ENCODE results near the gene PHF23.

Gene PHF23

DNA sequence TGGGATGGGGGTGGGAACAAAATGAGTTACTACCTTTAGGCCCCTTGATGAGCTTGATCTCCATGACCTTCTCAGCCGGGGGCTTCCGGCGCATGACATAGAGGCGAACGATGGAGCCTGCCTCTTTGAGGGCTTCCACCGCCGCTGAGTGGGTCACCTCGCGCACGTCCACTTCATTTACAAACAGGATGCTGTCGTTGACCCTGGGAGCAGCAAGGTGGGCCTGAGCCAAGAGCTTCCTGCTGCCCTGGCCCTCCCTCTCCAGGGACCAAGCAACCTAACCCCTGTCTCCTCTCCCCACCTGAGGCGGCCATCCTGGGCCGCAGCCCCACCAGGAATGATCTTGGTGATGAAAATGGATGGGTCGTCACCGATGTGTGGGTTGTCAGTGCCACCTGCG, 35.9 kb downstream of the PHF23 start:
- no peak for DNase-seq (ENCODE audit: low read depth)

DNA sequence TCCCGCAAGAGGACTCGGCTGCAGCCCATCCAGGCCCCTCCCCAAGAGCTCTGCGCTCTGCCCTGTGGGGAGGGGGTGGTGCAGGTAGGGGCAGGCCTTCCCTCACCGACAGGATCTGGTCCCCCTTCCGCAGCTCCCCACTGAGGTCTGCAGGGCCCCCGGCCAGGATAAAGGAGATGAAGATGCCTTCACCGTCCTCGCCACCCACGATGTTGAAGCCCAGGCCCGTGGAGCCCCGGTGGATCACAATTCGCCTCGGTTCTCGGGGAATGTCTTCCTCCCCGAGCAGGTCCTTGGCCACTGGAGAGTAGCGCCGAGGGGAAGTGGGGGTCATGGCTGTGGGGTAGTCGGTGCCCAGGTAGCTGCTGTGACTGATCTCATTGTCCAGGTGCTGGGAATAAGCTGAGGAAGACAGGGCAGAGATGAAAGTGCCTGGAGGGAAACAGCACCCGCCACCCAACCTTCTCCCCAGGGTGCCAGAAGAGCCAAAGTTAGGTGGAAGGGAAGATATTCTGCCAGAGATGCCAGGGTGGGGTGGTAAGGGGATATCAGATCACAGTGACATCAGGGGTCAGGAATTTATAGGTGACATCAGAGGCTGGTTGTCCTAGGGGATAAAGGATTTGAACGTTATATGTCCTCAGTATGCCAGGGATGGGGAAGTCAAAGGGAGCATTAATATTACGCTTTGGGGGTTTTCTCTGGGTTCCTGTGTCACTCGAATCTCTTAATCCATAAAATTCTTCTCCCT, 42.4 kb downstream of the PHF23 start:
- DNase-seq (ENCODE audit: low read depth) = no peak

DNA sequence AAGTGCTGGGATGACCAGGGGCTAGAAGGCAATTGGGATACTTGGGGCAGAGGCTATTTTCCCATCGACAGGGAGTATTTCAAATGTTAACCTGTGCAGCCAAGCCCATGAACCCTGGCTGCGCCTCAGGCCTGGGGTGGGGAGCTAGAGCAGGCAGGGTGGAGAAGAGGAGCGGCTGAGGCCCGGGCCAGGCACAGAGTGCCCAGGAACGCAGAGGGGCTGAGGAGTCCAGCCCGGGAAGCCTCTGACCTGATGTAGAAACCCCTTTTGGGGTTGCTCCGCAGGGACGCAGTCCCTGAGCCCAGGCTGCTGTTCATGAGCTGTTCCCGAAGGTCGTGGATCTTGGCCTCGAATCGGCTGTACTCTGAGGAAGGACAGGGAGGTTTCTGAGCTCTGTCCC, 43.3 kb downstream of the PHF23 start:
- no peak for DNase-seq (ENCODE audit: low read depth)

DNA sequence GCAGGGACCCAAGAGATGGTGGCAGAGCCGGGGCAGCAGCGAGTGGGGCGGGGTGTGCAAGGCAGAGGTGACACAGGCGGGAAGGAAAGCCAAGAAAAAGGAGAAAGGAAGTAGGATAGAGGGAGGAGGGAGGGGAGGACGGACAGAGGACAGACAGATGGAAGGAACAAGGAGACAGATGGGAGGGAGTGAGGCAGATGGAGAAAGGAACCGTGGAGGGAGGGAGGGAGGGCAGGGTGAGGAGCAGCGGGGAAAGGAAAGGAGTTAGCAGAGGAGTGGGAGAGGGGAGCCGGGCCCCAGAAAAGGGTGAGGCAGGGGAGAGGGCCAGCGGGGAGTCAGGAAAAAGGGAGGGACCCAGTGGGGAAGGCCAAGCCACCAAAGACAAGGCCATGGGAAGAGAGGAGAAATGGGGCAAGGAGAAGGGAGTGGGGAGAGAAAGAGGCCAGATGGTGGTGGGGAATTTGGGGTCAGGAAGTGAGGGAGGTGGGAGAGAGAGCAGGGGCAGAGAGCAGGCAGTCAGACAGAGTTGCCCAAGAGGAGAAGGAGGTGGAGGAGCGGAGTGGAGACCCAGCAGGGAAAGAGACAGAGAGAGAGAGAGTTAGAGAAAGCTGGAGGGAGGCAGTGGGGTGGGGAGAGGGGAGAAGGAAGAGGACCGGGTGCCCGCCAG, 46.9 kb downstream of the PHF23 start:
- no peak for DNase-seq (ENCODE audit: low read depth)

DNA sequence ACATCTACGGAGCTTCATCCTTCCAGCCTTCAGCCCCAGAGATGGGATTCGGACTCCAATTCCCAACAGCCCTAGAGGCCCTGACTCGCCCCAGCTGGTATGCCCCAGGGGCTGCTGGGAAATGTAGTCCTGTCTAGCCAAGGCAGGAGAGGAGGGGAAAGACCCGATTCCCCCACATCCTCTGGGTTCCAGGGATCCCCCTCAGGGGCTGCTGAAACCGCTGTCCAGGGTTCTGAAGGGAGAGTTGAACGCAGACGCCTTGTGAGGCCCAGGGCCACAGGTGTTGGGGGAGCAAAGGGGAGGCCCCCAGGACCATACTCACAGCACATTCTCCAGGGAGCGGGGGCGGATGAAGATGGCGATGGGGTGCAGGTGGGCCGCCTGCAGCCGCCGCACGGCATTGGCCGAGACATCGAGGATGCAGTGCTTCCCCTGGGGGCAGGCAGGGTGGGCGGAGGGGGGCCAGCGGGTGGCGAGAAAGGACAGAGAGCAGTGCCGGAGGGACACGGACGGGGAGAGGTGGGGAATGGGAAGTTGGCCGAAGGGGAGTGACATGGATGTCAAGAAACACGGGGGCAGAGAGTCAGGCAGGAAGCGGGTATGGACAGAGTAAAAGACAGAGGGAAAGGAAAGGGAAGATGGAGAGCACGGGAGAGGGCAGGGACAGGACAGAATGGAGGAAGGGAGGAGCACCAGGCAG, 47.5 kb downstream of the PHF23 start:
- no peak for DNase-seq (ENCODE audit: low read depth)

DNA sequence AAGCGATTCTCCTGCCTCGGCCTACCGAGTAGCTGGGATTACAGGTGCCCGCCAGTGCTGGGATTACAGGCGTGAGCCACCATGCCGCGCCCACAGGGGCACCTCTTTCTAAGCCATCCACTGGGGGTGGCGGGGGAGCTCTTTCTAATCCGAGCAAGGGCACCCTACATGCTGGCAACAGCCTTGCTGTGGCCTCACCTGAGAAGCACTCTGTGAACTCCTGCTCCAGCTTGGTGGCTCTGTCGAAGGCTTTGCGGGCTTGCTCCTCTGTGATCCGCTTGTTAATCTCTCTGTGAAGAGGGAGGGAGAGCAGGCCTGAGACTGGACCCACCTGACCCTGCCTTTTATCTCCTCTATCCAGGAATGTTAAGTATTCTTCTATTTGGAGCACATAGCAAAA, 48.2 kb downstream of the PHF23 start:
- DNase-seq (ENCODE audit: low read depth) = no peak

DNA sequence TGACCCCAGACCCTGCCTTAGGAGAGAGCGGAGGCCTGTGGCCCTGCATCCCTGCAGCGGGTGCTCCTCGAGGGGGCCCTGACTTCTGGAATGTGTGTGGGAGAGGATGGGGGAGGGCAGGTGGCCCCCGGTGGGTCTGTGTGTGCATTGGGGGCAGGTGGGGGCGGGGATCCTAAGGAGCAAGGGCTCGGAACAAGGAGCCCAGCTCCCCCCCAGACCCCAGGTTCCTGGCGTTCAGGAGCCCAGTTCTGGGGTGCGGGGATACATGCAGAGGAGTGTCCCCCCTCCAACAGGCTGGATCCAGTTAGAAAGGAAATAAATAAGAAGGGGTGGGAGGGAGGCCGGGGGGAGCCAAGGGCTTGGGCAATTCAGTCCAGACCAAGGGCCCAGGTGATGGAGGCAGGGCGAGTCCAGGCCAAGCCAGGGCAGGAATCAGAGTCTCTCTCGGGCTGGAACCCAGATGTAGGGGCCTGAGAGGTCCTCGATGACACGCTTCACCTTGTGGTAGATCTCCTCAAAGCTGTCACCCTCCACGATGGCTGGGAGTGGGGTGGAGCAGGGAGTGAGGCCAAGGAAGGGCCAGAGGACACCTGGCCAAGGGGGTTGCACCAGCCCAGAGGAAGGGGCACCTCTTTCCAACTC, 48.9 kb downstream of the PHF23 start:
- DNase-seq (ENCODE audit: low read depth) = no peak

DNA sequence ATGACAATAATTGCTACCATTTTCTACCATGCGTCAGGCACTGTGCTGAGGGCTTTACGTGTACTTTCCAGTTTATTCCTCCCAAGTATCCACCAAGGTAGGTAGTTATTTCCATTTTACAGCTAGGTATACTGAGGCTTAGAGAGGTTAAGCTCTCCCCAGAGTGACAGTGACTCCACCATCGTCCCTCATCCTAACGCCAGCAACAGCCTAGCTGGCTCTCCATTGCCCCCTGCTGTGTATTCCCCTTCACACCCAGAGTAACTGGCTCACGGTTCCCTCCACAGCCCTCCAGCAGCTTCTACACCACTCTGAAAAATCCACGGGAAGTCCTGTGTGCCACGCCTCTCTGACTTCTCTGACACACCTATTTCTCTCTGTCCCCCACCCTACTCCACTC, 53.0 kb downstream of the PHF23 start:
- DNase-seq (ENCODE audit: low read depth) = no peak

All from GM04504 (cell line).